Fibroblast of lung (primary cell): Measurements from ENCODE around the gene PLEKHG4B. TPM values are rescaled to one million over a fixed set of nuclear protein-coding genes. Genes with fewer than 3 reads are reported as not detected.
"Not testable (repeated sequence)": the region's sequence is repeated elsewhere in the genome, so short reads cannot be mapped to it uniquely, and the experiment has no call there.

Experiments
- DNase-seq, 2 donors: peaks; one replicate each; pipeline versions ENCODE4 v3.0.0 to v3.0.0-alpha.2; 2010; ENCODE audit warnings: low read depth in 2 of 2
- H2AFZ ChIP-seq: 2 replicates; pipeline ENCODE4 v1.5.1; 2012; ENCODE audit warnings: low read length, control low read depth, inconsistent platforms
- H3K27ac ChIP-seq: 2 replicates; pipeline ENCODE4 v1.5.1; 2011; ENCODE audit warnings: low read length, control low read depth; ENCODE audit not compliant: insufficient read depth
- H3K27me3 ChIP-seq: 2 replicates; pipeline ENCODE4 v1.5.1; 2011; ENCODE audit warnings: mild to moderate bottlenecking, low read length; ENCODE audit not compliant: control insufficient read depth, insufficient read depth
- H3K36me3 ChIP-seq: 2 replicates; pipeline ENCODE4 v1.5.1; 2011; ENCODE audit warnings: low read length; ENCODE audit not compliant: control insufficient read depth, insufficient read depth
- H3K4me1 ChIP-seq: 2 replicates; pipeline ENCODE4 v1.5.1; 2011; ENCODE audit warnings: low read length; ENCODE audit not compliant: control insufficient read depth, insufficient read depth; ENCODE audit errors: extremely low read depth
- H3K4me2 ChIP-seq: 2 replicates; pipeline ENCODE4 v1.5.1; 2011; ENCODE audit warnings: low read length, control low read depth; ENCODE audit not compliant: insufficient read depth; ENCODE audit errors: extremely low read depth
- H3K4me3 ChIP-seq, 4 experiments: fragments of 200-600 bp in 1 of 4; sonication (generic) in 1 of 4; replicated peaks in 1 of 4; 2 replicates each; pipeline ENCODE4 v1.5.1; 2011 to 2016; ENCODE audit warnings: low read length in 4 of 4, low read depth in 3 of 4, mild to moderate bottlenecking in 3 of 4, control low read depth in 2 of 4, inconsistent platforms in 1 of 4, mixed read lengths in 1 of 4; ENCODE audit not compliant: insufficient read depth in 1 of 4; ENCODE audit errors: control extremely low read depth in 1 of 4
- H3K79me2 ChIP-seq: 2 replicates; pipeline ENCODE4 v1.5.1; 2012; ENCODE audit warnings: mild to moderate bottlenecking, low read length, inconsistent platforms; ENCODE audit not compliant: control insufficient read depth, insufficient read depth
- H3K9ac ChIP-seq: 2 replicates; pipeline ENCODE4 v1.5.1; 2011; ENCODE audit warnings: mild to moderate bottlenecking, low read length, control low read depth; ENCODE audit not compliant: insufficient read depth
- H3K9me3 ChIP-seq: 2 replicates; pipeline ENCODE4 v1.5.1; 2012; ENCODE audit warnings: low read depth, low read length; ENCODE audit not compliant: control insufficient read depth, insufficient read depth
- H4K20me1 ChIP-seq: 2 replicates; pipeline ENCODE4 v1.5.1; 2011; ENCODE audit warnings: low read length; ENCODE audit not compliant: control insufficient read depth, insufficient read depth; ENCODE audit errors: extremely low read depth
- CTCF ChIP-seq, 2 donors: IDR thresholded peaks in 1 of 2; conservative IDR thresholded peaks in 1 of 2; 1 replicate in 1 of 2; 2 replicates in 1 of 2; pipeline ENCODE4 v1.5.1; 2011 to 2012; ENCODE audit warnings: low read length in 2 of 2, control low read depth in 1 of 2, inconsistent platforms in 1 of 2, low read depth in 1 of 2, mild to moderate bottlenecking in 1 of 2
- EZH2 ChIP-seq: IDR thresholded peaks from 2 replicates; pipeline ENCODE4 v1.5.1; 2012; ENCODE audit warnings: low read length, control low read depth, mild to moderate bottlenecking; ENCODE audit errors: missing control alignments
- polyA plus RNA-seq, 2 donors: library from polyadenylated mRNA; depleted of rRNA in 1 of 2; stranded (reverse) in 1 of 2; unstranded in 1 of 2; fragments of >200 nt; gene quantifications; 2 replicates each; pipeline ENCODE4 v1.2.1, GENCODE V29; 2011 to 2012; ENCODE audit warnings: missing spikeins in 1 of 2
- total RNA-seq: library from RNA; depleted of rRNA; stranded (reverse); fragments of >200 nt; gene quantifications from 2 replicates; pipeline ENCODE4 v1.2.1, GENCODE V29; 2014

Gene PLEKHG4B
- total and polyA plus RNA-seq, 2 donors (not counting 1 experiment from before 2014, with no cell fraction given): under 0.01 to 0.08 TPM

- H3K4me2 ChIP-seq: no peak overlapping the region
- no peaks in the 10 kb centered on the region for H3K79me2 ChIP-seq
- H3K27ac ChIP-seq: no peak overlapping the region
- H3K4me3 ChIP-seq: no peak overlapping the region
- peaks cover 10% of the 10 kb centered on the region for H3K27me3 ChIP-seq
- no peak overlapping the region for H2AFZ ChIP-seq
- no peaks in the 10 kb centered on the region for H3K9me3 ChIP-seq
- H4K20me1 ChIP-seq: no peaks in the 10 kb centered on the region
- H3K4me1 ChIP-seq: no peaks in the 10 kb centered on the region
- H3K9ac ChIP-seq: no peak overlapping the region
- TF ChIP-seq CTCF (conservative IDR thresholded peaks at IDR 0.05 in 1 of 2, IDR thresholded peaks at IDR 0.05 in 1 of 2; ENCODE audit: low read depth in 1 of 2, low read length in 2 of 2) (no peak), EZH2 (no peak)
- no peaks in the 10 kb centered on the region for H3K36me3 ChIP-seq
- DNase-seq: peak in 1 of 2 donors; percentile 6
Observed at GRCh38 chr5:102411-103043, 10.6 kb downstream of the PLEKHG4B start.

- H3K27me3 ChIP-seq: peaks cover 10% of the 10 kb centered on the region
- H3K4me2 ChIP-seq, H2AFZ ChIP-seq, H3K79me2 ChIP-seq, H3K4me1 ChIP-seq, H3K36me3 ChIP-seq, H4K20me1 ChIP-seq, H3K9ac ChIP-seq, H3K4me3 ChIP-seq, H3K9me3 ChIP-seq, H3K27ac ChIP-seq: not testable (repeated sequence)
- peak in 1 of 2 donors; percentile 51 for DNase-seq
Observed at GRCh38 chr5:104106-104505, 12.1 kb downstream of the PLEKHG4B start.

- H3K9ac ChIP-seq: no peak overlapping the region
- no peak overlapping the region for H2AFZ ChIP-seq
- no peak overlapping the region for H3K4me3 ChIP-seq
- no peaks in the 10 kb centered on the region for H3K4me1 ChIP-seq
- TF ChIP-seq EZH2: no peak
- TF ChIP-seq CTCF (conservative IDR thresholded peaks at IDR 0.05 in 1 of 2, IDR thresholded peaks at IDR 0.05 in 1 of 2; ENCODE audit: low read depth in 1 of 2, low read length in 2 of 2): no peak
- DNase-seq: no peak
- H3K36me3 ChIP-seq: no peaks in the 10 kb centered on the region
- no peaks in the 10 kb centered on the region for H3K79me2 ChIP-seq
- no peak overlapping the region for H3K4me2 ChIP-seq
- H4K20me1 ChIP-seq: no peaks in the 10 kb centered on the region
- H3K27ac ChIP-seq: no peak overlapping the region
- no peaks in the 10 kb centered on the region for H3K9me3 ChIP-seq
- peaks cover 10% of the 10 kb centered on the region for H3K27me3 ChIP-seq
Observed at GRCh38 chr5:104778-105296, 12.9 kb downstream of the PLEKHG4B start.
